Nephron progenitor cell (in vitro differentiated cells): ENCODE data around the gene CARD16.

Source experiments
- DNase-seq: peaks from one replicate; pipeline ENCODE4 v3.0.0; 2021
- H3K27ac Mint-ChIP-seq: 2 replicates; pipeline ENCODE4 v1.8.0; 2021; ENCODE audit warnings: mild to moderate bottlenecking, moderate library complexity, mixed read lengths
- H3K27me3 Mint-ChIP-seq: 2 replicates; pipeline ENCODE4 v1.8.0; 2021; ENCODE audit warnings: mild to moderate bottlenecking, low read depth, mixed read lengths; ENCODE audit not compliant: poor library complexity
- H3K36me3 Mint-ChIP-seq: 2 replicates; pipeline ENCODE4 v1.8.0; 2021; ENCODE audit warnings: low read depth, mixed read lengths
- H3K4me1 Mint-ChIP-seq: 2 replicates; pipeline ENCODE4 v1.8.0; 2021; ENCODE audit warnings: mixed read lengths
- H3K4me3 Mint-ChIP-seq: 2 replicates; pipeline ENCODE4 v1.8.0; 2021; ENCODE audit warnings: mild to moderate bottlenecking, moderate library complexity, mixed read lengths
- H3K9me3 Mint-ChIP-seq: 2 replicates; pipeline ENCODE4 v1.8.0; 2021; ENCODE audit warnings: mild to moderate bottlenecking, moderate library complexity, mixed read lengths
- CTCF ChIP-seq: fragments of 200-600 bp; sonication (generic); IDR thresholded peaks from 2 replicates; pipeline ENCODE4 v1.5.0; 2021; ENCODE audit warnings: antibody characterized with exemption

Gene CARD16

GRCh38 chr11:105000167-105000566 lies 45.0 kb downstream of the CARD16 start:
- no peak overlapping the region for H3K27ac Mint-ChIP-seq
- H3K9me3 Mint-ChIP-seq: no peaks in the 10 kb centered on the region
- peaks cover 6% of the 10 kb centered on the region for H3K4me1 Mint-ChIP-seq
- no peak overlapping the region for H3K4me3 Mint-ChIP-seq
- no peak for DNase-seq
- no peak for TF ChIP-seq CTCF
- no peaks in the 10 kb centered on the region for H3K36me3 Mint-ChIP-seq
- no peaks in the 10 kb centered on the region for H3K27me3 Mint-ChIP-seq

GRCh38 chr11:104999721-105000120 lies 45.4 kb downstream of the CARD16 start:
- TF ChIP-seq CTCF: no peak
- Mint-ChIP-seq H3K9me3 (peaks cover 4% of the 10 kb centered on the region), H3K4me3 (no peak overlapping the region), H3K36me3 (no peaks in the 10 kb centered on the region), H3K27ac (no peak overlapping the region), H3K27me3 (no peaks in the 10 kb centered on the region), H3K4me1 (peaks cover 11% of the 10 kb centered on the region)
- DNase-seq: no peak

- peaks cover 8% of the 10 kb centered on the region for H3K9me3 Mint-ChIP-seq
- no peak for DNase-seq
Measured at GRCh38 chr11:104997288-104997687, 47.8 kb downstream of the CARD16 start.

GRCh38 chr11:104995001-104995408 lies 50.1 kb downstream of the CARD16 start:
- Mint-ChIP-seq H3K27ac (peak overlapping the region; percentile 94), H3K36me3 (no peaks in the 10 kb centered on the region), H3K27me3 (peaks cover 8% of the 10 kb centered on the region), H3K4me3 (peak overlapping the region; percentile 6), H3K4me1 (peaks cover 14% of the 10 kb centered on the region), H3K9me3 (peaks cover 8% of the 10 kb centered on the region)
- no peak for TF ChIP-seq CTCF
- peak; percentile 23 for DNase-seq

More at GRCh38 chr11:104997288-104997687, 47.8 kb downstream of the CARD16 start:
- Mint-ChIP-seq H3K27ac (no peak overlapping the region), H3K27me3 (no peaks in the 10 kb centered on the region), H3K36me3 (no peaks in the 10 kb centered on the region), H3K4me3 (no peak overlapping the region), H3K4me1 (peaks cover 14% of the 10 kb centered on the region)
- TF ChIP-seq CTCF: no peak

GRCh38 chr11:104992781-104993180 lies 52.4 kb downstream of the CARD16 start:
- Mint-ChIP-seq H3K4me1 (peaks cover 14% of the 10 kb centered on the region), H3K27ac (no peak overlapping the region), H3K36me3 (no peaks in the 10 kb centered on the region), H3K4me3 (no peak overlapping the region), H3K27me3 (peaks cover 8% of the 10 kb centered on the region), H3K9me3 (peaks cover 25% of the 10 kb centered on the region)
- TF ChIP-seq CTCF: no peak
- no peak for DNase-seq

GRCh38 chr11:104991994-104992393 lies 53.1 kb downstream of the CARD16 start:
- Mint-ChIP-seq H3K27ac (no peak overlapping the region), H3K4me1 (peaks cover 14% of the 10 kb centered on the region), H3K9me3 (peaks cover 31% of the 10 kb centered on the region), H3K27me3 (peaks cover 8% of the 10 kb centered on the region), H3K4me3 (no peak overlapping the region), H3K36me3 (no peaks in the 10 kb centered on the region)
- TF ChIP-seq CTCF: no peak
- no peak for DNase-seq
